Ammon's horn (tissue), 1 donor: Measurements from ENCODE around the gene GJC1.

Experiments
- DNase-seq: peaks from one replicate; pipeline ENCODE4 v3.0.0-alpha.2; 2016; ENCODE audit warnings: low spot score

GJC1 gene

GRCh38 chr17:44798356-44798755 is 31.7 kb downstream of the GJC1 start:
- DNase-seq: no peak

- no peak for DNase-seq
Observed at GRCh38 chr17:44797802-44798201, 32.3 kb downstream of the GJC1 start.

- DNase-seq: no peak
Observed at GRCh38 chr17:44796731-44797130, 33.4 kb downstream of the GJC1 start.

GRCh38 chr17:44795928-44796327 is 34.2 kb downstream of the GJC1 start:
- DNase-seq: no peak

- DNase-seq: no peak
Observed at GRCh38 chr17:44795421-44795820, 34.7 kb downstream of the GJC1 start.

- DNase-seq: no peak
Observed at GRCh38 chr17:44794851-44795413, 35.2 kb downstream of the GJC1 start.

- DNase-seq: no peak
Observed at GRCh38 chr17:44793885-44794842, 35.9 kb downstream of the GJC1 start.

GRCh38 chr17:44792276-44792675 is 37.8 kb downstream of the GJC1 start:
- no peak for DNase-seq

- DNase-seq: no peak
Observed at GRCh38 chr17:44788139-44788538, 41.9 kb downstream of the GJC1 start.

GRCh38 chr17:44787271-44787940 is 42.7 kb downstream of the GJC1 start:
- no peak for DNase-seq

GRCh38 chr17:44786551-44787081 is 43.5 kb downstream of the GJC1 start:
- no peak for DNase-seq

GRCh38 chr17:44785921-44786320 is 44.2 kb downstream of the GJC1 start:
- no peak for DNase-seq

GRCh38 chr17:44782326-44782850 is 47.7 kb downstream of the GJC1 start:
- no peak for DNase-seq

GRCh38 chr17:44781551-44782325 is 48.3 kb downstream of the GJC1 start:
- DNase-seq: no peak

- no peak for DNase-seq
Observed at GRCh38 chr17:44780845-44781480, 49.1 kb downstream of the GJC1 start.

GRCh38 chr17:44780161-44780560 is 49.9 kb downstream of the GJC1 start:
- DNase-seq: no peak

- peak; percentile 93 for DNase-seq
Observed at GRCh38 chr17:44779211-44780025, 50.7 kb downstream of the GJC1 start.

GRCh38 chr17:44778656-44779210 is 51.4 kb downstream of the GJC1 start:
- DNase-seq: no peak

GRCh38 chr17:44777394-44778348 is 52.4 kb downstream of the GJC1 start:
- DNase-seq: peak; percentile 3
